Motor neuron (in vitro differentiated cells): ENCODE results near the gene ZKSCAN2. TPM values are rescaled to one million over a fixed set of nuclear protein-coding genes. Genes with fewer than 3 reads are reported as not detected.

Experiments
- ATAC-seq, 8 experiments: fragments of 200-7000 bp; cut with Tn5 transposase; replicated peaks in 6 of 8; 2 replicates each; pipeline ENCODE4 v1.8.0; 2021; ENCODE audit warnings: mild to moderate bottlenecking in 8 of 8, moderate library complexity in 8 of 8
- H3K27ac ChIP-seq, 2 donors: fragments of 250-450 bp; sonication (Bioruptor Pico); 2 replicates each; pipeline ENCODE4 v1.9.0; 2021; ENCODE audit warnings: antibody characterized with exemption in 2 of 2, mild to moderate bottlenecking in 2 of 2, moderate library complexity in 1 of 2
- H3K4me1 ChIP-seq, 2 donors: fragments of 250-450 bp; sonication (Bioruptor Pico); replicated peaks in 1 of 2; 2 replicates each; pipeline ENCODE4 v1.6.1; 2021; ENCODE audit warnings: antibody characterized with exemption in 2 of 2, mild to moderate bottlenecking in 2 of 2, moderate library complexity in 1 of 2
- H3K4me3 ChIP-seq, 5 donors: fragments of 250-450 bp; sonication (Bioruptor Pico); 2 replicates each; pipeline ENCODE4 v1.9.0; 2021; ENCODE audit warnings: antibody characterized with exemption in 5 of 5, mild to moderate bottlenecking in 5 of 5, moderate library complexity in 4 of 5
- WGBS, 10 experiments: fragments of 450-650 bp; shearing (Covaris generic); methylation state at CpG; one replicate each; pipeline ENCODE4 v1.0.0; 2022; 5-methylcytosine and 5-hydroxymethylcytosine counted together
- in situ Hi-C, 9 experiments: fragments of 400-800 bp; cut with MboI; loops; one replicate each; pipeline ENCODE4 v1.15.0; 2021; ENCODE audit warnings: low sequenced_read_pairs in 9 of 9, low pct_unique_long_range_greater_than_20kb in 2 of 9; ENCODE audit not compliant: unreplicated experiment in 9 of 9
- total RNA-seq, 8 experiments: library from RNA; unstranded; fragments of 300-600 nt; gene quantifications; 2 replicates each; pipeline versions ENCODE4 v1.2.3 to v1.2.4, GENCODE V29; 2022

The ZKSCAN2 gene
- total RNA-seq, 8 experiments from 2014 or later, result 4.0 to 19.0 (median 15.2) TPM

DNA sequence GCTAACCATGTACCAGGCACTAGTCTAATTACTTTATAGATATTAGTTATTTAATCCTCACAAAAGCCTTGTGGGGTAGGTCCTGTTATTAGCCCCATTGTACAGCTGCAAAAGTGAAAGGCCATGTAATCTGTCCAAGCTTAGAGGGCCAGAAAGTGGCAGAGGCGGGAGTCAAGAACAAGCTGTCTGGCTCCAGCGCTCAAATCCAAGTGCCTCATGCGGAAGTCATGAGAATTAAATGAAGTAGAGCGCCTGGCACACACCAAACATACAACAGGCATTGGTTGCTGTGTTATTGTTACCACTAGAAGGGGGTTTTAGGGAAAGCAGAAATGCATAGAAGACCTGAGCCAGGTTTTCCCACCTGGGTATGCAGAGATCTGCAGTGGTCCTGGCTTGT, 39.7 kb downstream of the ZKSCAN2 start:
- H3K27ac ChIP-seq, result no peak overlapping the region
- 73 to 100% (median 90%) methylated on average over 1 to 4 of the region's 4 CpGs; no CpG with 5 or more reads in 3 of the 10 experiments for WGBS, 10 experiments
- no peak overlapping the region for H3K4me3 ChIP-seq
- no peaks in the 10 kb centered on the region for H3K4me1 ChIP-seq
- in situ Hi-C loops, result no loop called here
- ATAC-seq, result no peak

DNA sequence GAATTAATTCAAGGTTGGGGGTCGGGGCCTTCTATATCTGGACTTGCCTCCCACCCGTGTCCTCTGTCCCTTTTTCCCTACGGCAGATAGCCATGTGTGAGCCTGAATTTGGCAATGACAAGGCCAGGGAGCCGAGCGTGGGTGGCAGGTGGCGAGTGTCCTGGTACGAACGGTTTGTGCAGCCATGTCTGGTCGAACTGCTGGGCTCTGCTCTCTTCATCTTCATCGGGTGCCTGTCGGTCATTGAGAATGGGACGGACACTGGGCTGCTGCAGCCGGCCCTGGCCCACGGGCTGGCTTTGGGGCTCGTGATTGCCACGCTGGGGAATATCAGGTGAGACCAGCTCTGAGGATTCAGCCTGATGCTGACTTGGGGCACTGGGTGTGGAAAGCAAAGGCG, 40.5 kb downstream of the ZKSCAN2 start:
- no peak overlapping the region for H3K27ac ChIP-seq
- ATAC-seq, result no peak
- in situ Hi-C loops, result no loop called here
- no peak overlapping the region for H3K4me3 ChIP-seq
- WGBS, 10 experiments, result 68 to 100% (median 85%) methylated on average over 1 to 5 of the region's 17 CpGs; no CpG with 5 or more reads in 4 of the 10 experiments
- no peaks in the 10 kb centered on the region for H3K4me1 ChIP-seq

DNA sequence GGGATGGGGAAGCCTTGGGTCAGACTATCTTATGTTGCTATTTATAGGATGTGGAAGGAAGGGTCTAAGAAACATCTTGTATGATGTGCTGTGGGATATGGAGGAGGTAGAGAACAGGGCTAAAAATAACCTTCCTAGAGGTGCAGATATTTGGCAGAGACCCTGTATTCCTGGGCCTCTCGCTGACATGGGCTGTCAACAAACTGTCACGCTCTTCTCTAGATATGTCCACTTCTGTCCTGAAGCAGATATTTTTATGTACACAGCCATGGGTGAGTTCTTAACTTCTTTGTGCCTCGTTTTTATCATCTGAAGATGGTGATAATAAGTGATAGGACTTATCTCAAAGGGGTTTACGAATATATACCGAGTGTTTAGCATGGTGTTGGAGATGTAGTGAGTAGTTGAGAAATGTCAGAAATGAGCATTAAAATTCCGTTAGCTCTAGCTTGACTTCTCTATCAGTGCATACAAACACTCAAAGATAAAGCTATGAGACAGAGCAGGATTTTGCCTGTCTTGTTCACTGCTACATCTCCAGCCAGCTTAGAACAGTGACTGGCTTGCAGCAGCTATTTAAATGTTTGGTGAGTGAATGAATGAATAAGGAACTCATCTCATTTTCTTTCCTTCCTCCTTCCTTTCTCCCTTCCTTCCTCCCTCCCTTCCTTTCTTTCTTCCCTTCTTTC, 43.8 kb downstream of the ZKSCAN2 start:
- Histone ChIP-seq H3K27ac (no peak overlapping the region), H3K4me3 (no peak overlapping the region), H3K4me1 (no peaks in the 10 kb centered on the region)
- 42 to 77% (median 65%) methylated on average over 3 to 6 of the region's 6 CpGs; no CpG with 5 or more reads in 2 of the 10 experiments for WGBS, 10 experiments
- ATAC-seq, result no peak
- in situ Hi-C loops, result no loop called here

DNA sequence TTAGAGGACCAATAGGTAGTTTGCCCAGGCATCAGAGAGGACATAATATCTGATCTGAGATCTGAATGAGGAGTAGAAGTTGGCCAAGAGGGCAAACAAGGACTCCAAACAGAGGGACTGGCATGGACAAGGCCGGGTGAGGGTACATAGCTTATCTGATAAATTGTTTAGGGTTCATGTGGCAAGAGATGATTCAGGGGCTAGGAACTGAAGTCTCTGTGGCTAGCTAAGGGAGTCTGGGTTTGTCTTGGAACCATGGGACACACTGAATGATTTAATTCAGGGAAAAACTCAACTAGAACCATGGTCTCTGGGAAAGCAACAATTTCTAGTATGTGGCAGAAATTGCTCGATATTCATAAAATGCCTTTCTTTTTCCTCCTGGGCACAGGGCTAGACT, 45.0 kb downstream of the ZKSCAN2 start:
- no peak overlapping the region for H3K27ac ChIP-seq
- in situ Hi-C loops, result no loop called here

DNA sequence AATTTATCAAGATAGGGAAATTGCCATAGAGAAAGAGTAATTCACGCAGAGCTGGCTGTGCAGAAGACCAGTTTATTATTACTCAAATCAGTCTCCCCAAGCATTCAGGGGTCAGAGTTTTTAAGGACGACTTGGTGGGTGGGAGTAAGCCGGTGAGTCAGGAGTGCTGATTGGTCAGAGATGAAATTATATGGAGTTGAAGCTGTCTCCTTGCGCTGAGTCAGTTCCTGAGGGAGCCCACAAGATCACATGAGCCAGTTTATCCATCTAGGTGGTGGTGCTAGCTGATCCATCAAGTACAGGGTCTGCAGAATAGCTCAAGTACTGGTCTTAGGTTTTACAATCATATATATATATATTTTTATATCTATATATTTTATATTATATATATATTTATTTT, 46.9 kb downstream of the ZKSCAN2 start:
- in situ Hi-C loops, result no loop called here
- Histone ChIP-seq H3K4me3 (no peak overlapping the region), H3K4me1 (no peaks in the 10 kb centered on the region), H3K27ac (no peak overlapping the region)
- WGBS, 10 experiments, result 0 to 83% (median 51%) methylated on average over 1 to 4 of the region's 4 CpGs; no CpG with 5 or more reads in 2 of the 10 experiments
- ATAC-seq, result peak in 5 of 8 experiments; percentile 90 to 100 (median 96)

More for the DNA sequence above, 45.0 kb downstream of the ZKSCAN2 start:
- H3K4me1 ChIP-seq, result no peaks in the 10 kb centered on the region
- no peak overlapping the region for H3K4me3 ChIP-seq
- ATAC-seq, result no peak
- WGBS, 10 experiments, result 40 to 90% (median 72%) methylated on average over 1 to 2 of the region's 2 CpGs; no CpG with 5 or more reads in 2 of the 10 experiments

DNA sequence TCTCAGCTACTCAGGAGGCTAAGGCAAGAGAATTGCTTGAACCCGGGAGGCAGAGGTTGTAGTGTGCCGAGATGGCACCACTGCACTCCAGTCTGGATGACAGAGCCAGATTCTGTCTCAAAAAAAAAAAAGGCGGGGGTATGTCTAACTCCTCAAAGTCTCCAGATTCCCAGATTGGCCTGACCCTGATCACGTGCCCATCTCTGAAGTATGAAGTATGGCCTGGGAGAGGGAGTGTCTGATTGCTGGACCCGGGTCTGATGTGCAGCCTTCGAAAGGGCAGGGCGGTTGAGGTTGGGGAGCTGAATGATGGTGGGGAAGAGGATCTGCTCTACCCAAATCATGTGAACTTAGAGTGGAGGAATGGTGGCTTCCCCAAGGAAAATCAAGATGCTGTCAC, 58.2 kb downstream of the ZKSCAN2 start:
- no peaks in the 10 kb centered on the region for H3K4me1 ChIP-seq
- no peak overlapping the region for H3K4me3 ChIP-seq
- no peak for ATAC-seq
- WGBS, 10 experiments, result 62 to 100% (median 79%) methylated on average over 1 to 5 of the region's 7 CpGs; no CpG with 5 or more reads in 3 of the 10 experiments
- no peak overlapping the region for H3K27ac ChIP-seq
- in situ Hi-C loops, result no loop called here

DNA sequence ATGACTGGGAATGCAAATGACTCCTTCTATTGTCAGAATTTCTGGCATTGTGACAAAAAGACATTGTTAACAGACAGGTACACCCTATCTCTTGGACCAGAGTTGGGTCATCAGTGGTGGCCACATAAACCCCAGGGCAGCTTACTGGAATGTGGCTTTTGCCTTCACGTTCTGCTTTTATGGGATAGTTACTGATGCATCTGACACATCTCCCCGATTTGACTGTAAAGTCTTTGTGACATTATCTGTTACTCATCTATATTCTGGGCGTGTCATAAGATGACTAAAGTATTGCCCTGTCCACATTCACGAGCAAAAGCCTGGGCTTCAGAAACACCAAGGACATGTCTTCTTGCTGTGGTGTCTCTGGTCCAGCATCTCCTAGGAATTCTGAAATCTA, 59.6 kb downstream of the ZKSCAN2 start:
- ATAC-seq, result peak in 2 of 8 experiments; percentile 55 to 66
- 0 to 100% (median 71%) methylated on average over 1 to 4 of the region's 4 CpGs; no CpG with 5 or more reads in 1 of the 10 experiments for WGBS, 10 experiments
- Histone ChIP-seq H3K4me3 (no peak overlapping the region), H3K4me1 (no peaks in the 10 kb centered on the region), H3K27ac (no peak overlapping the region)
- in situ Hi-C loops, result no loop called here

DNA sequence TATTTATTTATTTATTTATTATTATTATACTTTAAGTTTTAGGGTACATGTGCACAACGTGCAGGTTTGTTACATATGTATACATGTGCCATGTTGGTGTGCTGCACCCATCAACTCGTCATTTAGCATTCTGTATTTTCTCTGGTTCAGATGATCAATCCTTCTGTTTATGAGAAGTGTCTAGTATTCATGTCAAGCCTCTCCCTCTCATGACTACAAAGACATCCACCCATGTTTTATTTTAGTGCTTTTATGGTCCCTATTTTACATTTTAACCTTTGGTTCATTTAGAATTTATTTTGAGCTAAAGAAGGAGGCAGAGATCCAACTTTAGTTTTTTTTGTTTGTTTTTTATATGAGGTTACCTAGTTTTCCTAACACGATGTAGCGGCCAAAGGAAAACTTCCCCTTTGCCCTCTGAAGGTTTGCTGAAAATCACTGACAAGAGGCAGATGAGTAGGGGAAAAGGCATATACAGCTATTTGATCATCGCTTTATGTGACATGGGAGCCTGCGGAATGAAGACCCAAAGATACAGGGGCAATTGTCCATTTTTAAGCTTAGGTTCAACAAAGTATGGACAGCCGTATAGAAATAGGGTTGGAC, 63.3 kb downstream of the ZKSCAN2 start:
- Histone ChIP-seq H3K27ac (no peak overlapping the region), H3K4me1 (no peaks in the 10 kb centered on the region), H3K4me3 (no peak overlapping the region)
- 20 to 100% (median 82%) methylated on average over 1 to 7 of the region's 7 CpGs for WGBS, 10 experiments
- ATAC-seq, result peak in 2 of 8 experiments; percentile 40 to 60
- in situ Hi-C loops, result no loop called here

DNA sequence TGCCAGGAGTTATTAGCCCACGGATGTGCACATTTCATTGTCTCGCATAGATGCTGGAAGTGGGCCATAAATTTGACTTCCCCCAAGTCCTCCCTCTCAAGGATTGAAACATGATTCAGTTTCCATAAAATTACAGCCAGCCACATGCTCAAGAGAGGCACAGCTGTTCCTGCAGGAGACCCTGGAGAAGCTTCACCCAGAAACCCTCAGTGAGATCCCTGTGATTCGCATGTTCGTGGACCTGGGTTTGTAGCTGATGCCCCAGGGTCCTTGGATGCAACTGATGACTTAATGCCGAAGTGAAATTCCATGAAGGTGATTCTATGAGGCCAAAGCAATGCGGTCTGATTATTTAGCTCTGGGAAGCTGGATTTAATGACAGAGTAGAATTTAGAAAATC, 65.5 kb downstream of the ZKSCAN2 start:
- peak in 2 of 8 experiments; percentile 23 to 44 for ATAC-seq
- in situ Hi-C loops, result no loop called here
- WGBS, 10 experiments, result 10 to 96% (median 83%) methylated on average over 2 to 5 of the region's 6 CpGs; no CpG with 5 or more reads in 3 of the 10 experiments
- H3K27ac ChIP-seq, result no peak overlapping the region
- H3K4me1 ChIP-seq, result no peaks in the 10 kb centered on the region
- H3K4me3 ChIP-seq, result no peak overlapping the region

DNA sequence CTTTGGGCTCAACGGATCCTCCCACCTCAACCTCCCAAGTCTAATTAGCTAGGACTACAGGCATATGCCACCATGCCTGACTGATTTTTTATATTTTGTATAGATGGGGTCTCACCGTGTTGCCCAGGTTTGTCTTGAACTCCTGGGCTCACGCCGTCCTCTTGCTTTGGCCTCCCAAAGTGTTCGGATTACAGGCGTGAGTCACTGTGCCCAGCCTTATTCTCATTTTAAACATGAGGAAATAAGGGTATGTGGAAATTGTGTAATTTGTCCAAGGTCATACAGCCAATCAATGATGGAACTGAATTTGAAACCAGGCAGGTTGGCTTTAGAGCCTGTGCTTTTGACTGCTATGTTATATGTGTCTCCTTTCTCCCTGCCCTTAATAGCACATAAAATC, 68.3 kb downstream of the ZKSCAN2 start:
- Histone ChIP-seq H3K27ac (no peak overlapping the region), H3K4me1 (no peaks in the 10 kb centered on the region), H3K4me3 (no peak overlapping the region)
- WGBS, 10 experiments, result 60 to 100% (median 90%) methylated on average over 1 to 5 of the region's 6 CpGs; no CpG with 5 or more reads in 4 of the 10 experiments
- in situ Hi-C loops, result no loop called here
- ATAC-seq, result no peak

DNA sequence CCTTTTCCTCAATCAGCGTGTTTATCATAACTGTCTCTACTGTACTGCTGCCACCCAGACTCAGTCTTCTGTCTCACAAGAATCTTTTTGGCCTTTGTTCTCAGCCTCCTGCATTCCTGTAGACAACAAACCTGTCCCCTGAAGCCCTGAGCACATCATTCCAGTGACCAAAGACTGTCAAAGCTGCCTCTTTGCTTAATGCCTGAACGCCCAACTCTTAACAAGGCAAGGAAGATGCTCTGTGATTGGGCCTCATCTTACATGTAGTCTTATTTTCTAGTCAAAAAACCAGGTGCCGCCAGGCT, 70.2 kb downstream of the ZKSCAN2 start:
- WGBS, 10 experiments, result 67 to 100% (median 83%) methylated on average over 1 to 3 of the region's 3 CpGs; no CpG with 5 or more reads in 2 of the 10 experiments
- no peak for ATAC-seq
- no peaks in the 10 kb centered on the region for H3K4me1 ChIP-seq
- H3K27ac ChIP-seq, result no peak overlapping the region
- in situ Hi-C loops, result no loop called here
- H3K4me3 ChIP-seq, result no peak overlapping the region
